Left lung (tissue), 10 donors: ENCODE results near the gene TNMD. TPM values are rescaled to one million over a fixed set of nuclear protein-coding genes. Genes with fewer than 3 reads are reported as not detected.
A peak's percentile ranks its signal among the peaks of the same experiment; 100 is the strongest.

ENCODE experiments used
- ATAC-seq: fragments of 200-7000 bp; cut with Tn5 transposase; one replicate; pipeline ENCODE4 v1.9.1; 2020; ENCODE audit warnings: moderate library complexity
- DNase-seq, 4 donors: peaks; one replicate each; pipeline ENCODE4 v3.0.0-alpha.2; 2013 to 2020
- H3K27ac ChIP-seq, 2 donors: fragments of 200-600 bp; sonication (generic) in 1 of 2; one replicate each; pipeline versions ENCODE4 v1.5.0 to v1.8.0; 2020 to 2021
- H3K27me3 ChIP-seq, 2 donors: fragments of 200-600 bp; sonication (generic) in 1 of 2; one replicate each; pipeline versions ENCODE4 v1.5.0 to v1.8.0; 2020 to 2021
- H3K36me3 ChIP-seq, 2 donors: fragments of 200-600 bp; sonication (generic) in 1 of 2; one replicate each; pipeline versions ENCODE4 v1.5.0 to v1.8.0; 2020 to 2021
- H3K4me1 ChIP-seq, 2 donors: fragments of 200-600 bp; one replicate each; pipeline ENCODE4 v1.8.0; 2021
- H3K4me3 ChIP-seq, 2 donors: fragments of 200-600 bp; sonication (generic) in 1 of 2; one replicate each; pipeline versions ENCODE4 v1.5.0 to v1.8.0; 2020 to 2021; ENCODE audit warnings: mild to moderate bottlenecking in 1 of 2
- H3K9me3 ChIP-seq, 2 donors: fragments of 200-600 bp; sonication (generic) in 1 of 2; one replicate each; pipeline versions ENCODE4 v1.5.0 to v1.8.0; 2020 to 2021
- CTCF ChIP-seq, 2 donors: fragments of 200-600 bp; sonication (generic) in 1 of 2; IDR thresholded peaks; one replicate each; pipeline versions ENCODE4 v1.5.0 to v1.8.0; 2021; ENCODE audit warnings: antibody characterized with exemption in 2 of 2
- intact Hi-C, 2 donors: fragments of 100-400 bp; cut with DNase I; formaldehyde crosslinking; loops; one replicate each; pipeline versions ENCODE4 v1.11.2 to v1.14.2; 2022
- polyA plus RNA-seq, 6 donors: library from polyadenylated mRNA; unstranded; fragments of 120-200 nt; gene quantifications; one replicate each; pipeline ENCODE4 v1.2.1, GENCODE V29; 2013; ENCODE audit not compliant: insufficient read length in 6 of 6
- total RNA-seq, 2 donors: library from RNA; stranded (reverse); fragmentation: NEBNext Ultra II Directional; extraction: Animal tissue kit (Norgen Biotek cat#: 25700); gene quantifications; one replicate each; pipeline ENCODE4 v1.2.1, GENCODE V29; 2021
- donor health status: DM: no; HTN: yes; CAD: no.
- donor health status: DM: no; HTN: no; CAD: no.

Gene TNMD
- total and polyA plus RNA-seq, 8 donors, result 0.14 to 0.32 (median 0.30) TPM; not detected in 5

GRCh38 chrX:100600758-100601157, 16.0 kb downstream of the TNMD start:
- DNase-seq, result no peak
- no peak for ATAC-seq
- H3K27ac ChIP-seq, result no peak overlapping the region
- intact Hi-C loops, result no loop called here
- no peaks in the 10 kb centered on the region for H3K4me1 ChIP-seq
- H3K9me3 ChIP-seq, result no peaks in the 10 kb centered on the region
- H3K27me3 ChIP-seq, result peaks cover 0 to 9% of the 10 kb centered on the region in 2 donors
- H3K36me3 ChIP-seq, result no peaks in the 10 kb centered on the region
- no peak overlapping the region for H3K4me3 ChIP-seq
- no peak for TF ChIP-seq CTCF (IDR thresholded peaks at IDR 0.05)

- Histone ChIP-seq H3K36me3 (no peaks in the 10 kb centered on the region), H3K27ac (no peak overlapping the region), H3K9me3 (no peaks in the 10 kb centered on the region), H3K4me3 (no peak overlapping the region), H3K27me3 (peaks cover 0 to 14% of the 10 kb centered on the region in 2 donors), H3K4me1 (no peaks in the 10 kb centered on the region)
- no peak for TF ChIP-seq CTCF (IDR thresholded peaks at IDR 0.05)
- no peak for DNase-seq
- ATAC-seq, result no peak
- intact Hi-C loops, result no loop called here
Observed at GRCh38 chrX:100606753-100607152, 22.0 kb downstream of the TNMD start.

DNA sequence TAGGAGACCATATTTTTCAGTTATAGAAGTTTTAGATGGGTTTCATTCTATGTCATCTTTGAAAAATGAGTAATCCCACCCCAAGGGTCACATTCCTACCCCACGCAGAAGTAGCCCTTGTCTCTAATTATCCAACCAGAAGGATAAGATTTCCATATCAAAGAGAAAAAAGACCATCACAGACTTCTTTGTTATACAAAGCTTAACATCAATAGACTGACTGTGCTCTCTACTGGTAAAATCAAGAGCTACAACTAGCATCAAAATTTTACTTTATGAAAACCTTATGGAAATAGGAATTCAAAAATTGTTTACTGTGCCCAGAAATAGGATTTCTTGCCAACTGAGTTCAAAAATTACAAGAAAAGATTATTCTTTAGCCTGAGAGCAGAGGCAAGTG, 24.9 kb downstream of the TNMD start:
- DNase-seq (no peak), ATAC-seq (no peak)
- Histone ChIP-seq H3K4me1 (no peaks in the 10 kb centered on the region), H3K4me3 (no peak overlapping the region), H3K9me3 (no peaks in the 10 kb centered on the region), H3K36me3 (no peaks in the 10 kb centered on the region), H3K27me3 (peaks cover 0 to 25% of the 10 kb centered on the region in 2 donors), H3K27ac (no peak overlapping the region)
- no peak for TF ChIP-seq CTCF (IDR thresholded peaks at IDR 0.05)
- intact Hi-C loops, result no loop called here

DNA sequence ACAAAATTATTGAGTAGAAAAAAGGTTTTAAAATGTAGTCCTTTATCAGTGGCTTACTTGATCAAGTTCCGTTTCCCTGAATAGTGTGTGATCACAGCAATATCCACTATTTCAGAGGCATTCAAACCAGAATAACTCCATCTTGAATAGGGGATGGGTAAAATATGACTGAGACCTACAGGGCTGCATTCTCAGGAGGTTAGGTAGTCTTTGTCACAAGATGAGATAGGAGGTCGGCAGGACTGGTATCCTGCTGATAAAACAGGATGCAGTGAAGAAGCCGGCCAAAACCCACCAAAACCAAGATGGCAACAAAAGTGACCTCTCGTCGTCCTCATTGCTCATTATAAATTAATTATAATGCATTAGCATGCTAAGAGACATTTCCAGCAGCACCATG, 27.2 kb downstream of the TNMD start:
- Histone ChIP-seq H3K4me1 (no peaks in the 10 kb centered on the region), H3K36me3 (no peaks in the 10 kb centered on the region), H3K27ac (no peak overlapping the region), H3K27me3 (peaks cover 0 to 15% of the 10 kb centered on the region in 2 donors), H3K4me3 (no peak overlapping the region), H3K9me3 (no peaks in the 10 kb centered on the region)
- DNase-seq (no peak), ATAC-seq (no peak)
- intact Hi-C loops, result no loop called here
- no peak for TF ChIP-seq CTCF (IDR thresholded peaks at IDR 0.05)

- Histone ChIP-seq H3K27ac (no peak overlapping the region), H3K4me3 (no peak overlapping the region), H3K36me3 (no peaks in the 10 kb centered on the region), H3K27me3 (peaks cover 0 to 12% of the 10 kb centered on the region in 2 donors), H3K9me3 (no peaks in the 10 kb centered on the region), H3K4me1 (no peaks in the 10 kb centered on the region)
- peak in 1 of 2 donors; percentile 32 for TF ChIP-seq CTCF (IDR thresholded peaks at IDR 0.05)
- intact Hi-C loops, result no loop called here
- DNase-seq (peak in 2 of 4 donors; percentile 22 to 61), ATAC-seq (peak; percentile 48)
Observed at GRCh38 chrX:100615005-100615404, 30.3 kb downstream of the TNMD start.
